Esophagus squamous epithelium (tissue), 4 donors: Measurements from ENCODE around the gene NCKAP5.

Experiments used
- POLR2A ChIP-seq, 4 donors: fragments of 450-650 bp; IDR thresholded peaks; one replicate each; pipeline ENCODE4 v1.6.1; 2017; ENCODE audit warnings: antibody characterized with exemption in 4 of 4, mild to moderate bottlenecking in 4 of 4, moderate library complexity in 3 of 4
- TF ChIP-seq, protein P1 (sequence below), 6 experiments: fragments of 450-650 bp in 4 of 6; fragments of 200-600 bp in 2 of 6; sonication (generic) in 2 of 6; IDR thresholded peaks; one replicate each; pipeline ENCODE4 v1.5.1; 2016 to 2019; ENCODE audit warnings: antibody characterized with exemption in 6 of 6, mild to moderate bottlenecking in 4 of 6, moderate library complexity in 4 of 6

DNA sequence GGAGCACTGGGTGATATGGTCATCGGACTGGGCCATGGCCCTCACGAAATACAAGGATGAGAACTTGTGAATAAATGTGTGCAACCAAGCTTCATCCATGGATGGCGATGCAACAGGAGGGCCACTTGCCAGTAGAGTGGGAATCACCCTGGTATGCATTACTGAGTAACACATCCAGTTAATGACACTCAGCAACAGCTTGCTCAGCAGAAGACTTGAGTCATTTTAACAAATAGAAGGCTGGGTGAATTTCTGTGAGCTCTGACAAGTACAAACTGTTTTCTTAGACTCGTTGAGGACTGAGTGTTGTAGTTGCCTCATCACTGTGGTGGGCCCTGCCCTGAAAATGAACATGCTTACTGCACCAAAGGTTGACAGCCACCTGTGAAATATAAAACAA is 221.6 kb downstream of the NCKAP5 start:
- TF ChIP-seq, protein P1, sequence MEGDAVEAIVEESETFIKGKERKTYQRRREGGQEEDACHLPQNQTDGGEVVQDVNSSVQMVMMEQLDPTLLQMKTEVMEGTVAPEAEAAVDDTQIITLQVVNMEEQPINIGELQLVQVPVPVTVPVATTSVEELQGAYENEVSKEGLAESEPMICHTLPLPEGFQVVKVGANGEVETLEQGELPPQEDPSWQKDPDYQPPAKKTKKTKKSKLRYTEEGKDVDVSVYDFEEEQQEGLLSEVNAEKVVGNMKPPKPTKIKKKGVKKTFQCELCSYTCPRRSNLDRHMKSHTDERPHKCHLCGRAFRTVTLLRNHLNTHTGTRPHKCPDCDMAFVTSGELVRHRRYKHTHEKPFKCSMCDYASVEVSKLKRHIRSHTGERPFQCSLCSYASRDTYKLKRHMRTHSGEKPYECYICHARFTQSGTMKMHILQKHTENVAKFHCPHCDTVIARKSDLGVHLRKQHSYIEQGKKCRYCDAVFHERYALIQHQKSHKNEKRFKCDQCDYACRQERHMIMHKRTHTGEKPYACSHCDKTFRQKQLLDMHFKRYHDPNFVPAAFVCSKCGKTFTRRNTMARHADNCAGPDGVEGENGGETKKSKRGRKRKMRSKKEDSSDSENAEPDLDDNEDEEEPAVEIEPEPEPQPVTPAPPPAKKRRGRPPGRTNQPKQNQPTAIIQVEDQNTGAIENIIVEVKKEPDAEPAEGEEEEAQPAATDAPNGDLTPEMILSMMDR (IDR thresholded peaks at IDR 0.05) = no peak
- TF ChIP-seq POLR2A (IDR thresholded peaks at IDR 0.05) = no peak
